NCI-H524 (cell line): ENCODE results near the gene SDF4.

Experiments used
- DNase-seq, 2 experiments: peaks; one replicate each; lab custom pipeline; 2025; lab: John Stamatoyannopoulos, UW

SDF4 gene

GRCh38 chr1:1179346-1179982 lies 52.3 kb downstream of the SDF4 start:
- DNase-seq = no peak

DNA sequence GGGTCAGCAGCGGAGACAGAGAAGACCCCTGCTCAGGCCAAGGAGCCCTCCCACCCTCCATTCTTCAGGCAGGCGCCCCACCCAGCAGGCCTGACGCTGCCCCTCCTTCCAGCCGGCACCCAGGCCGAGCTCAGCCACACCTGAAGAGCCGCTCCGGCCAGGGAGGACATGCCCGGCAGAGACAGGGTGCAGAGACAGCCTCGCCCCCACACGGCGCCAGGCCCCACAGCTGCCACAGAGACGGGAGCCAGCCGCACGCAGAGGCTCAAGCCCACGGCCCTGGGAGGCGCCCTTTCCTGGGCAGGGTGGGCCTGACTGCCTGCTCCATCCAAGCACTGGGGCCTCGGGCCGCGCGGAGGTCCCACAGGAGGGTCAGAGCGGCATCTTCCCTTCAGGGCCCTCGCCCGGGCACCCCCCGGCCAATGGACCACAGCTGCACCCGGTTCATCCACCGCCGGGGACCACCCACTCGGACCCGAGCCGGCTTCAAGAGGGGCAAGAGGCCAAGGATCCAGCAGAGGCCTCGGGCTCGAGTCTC lies 52.9 kb downstream of the SDF4 start:
- no peak for DNase-seq

DNA sequence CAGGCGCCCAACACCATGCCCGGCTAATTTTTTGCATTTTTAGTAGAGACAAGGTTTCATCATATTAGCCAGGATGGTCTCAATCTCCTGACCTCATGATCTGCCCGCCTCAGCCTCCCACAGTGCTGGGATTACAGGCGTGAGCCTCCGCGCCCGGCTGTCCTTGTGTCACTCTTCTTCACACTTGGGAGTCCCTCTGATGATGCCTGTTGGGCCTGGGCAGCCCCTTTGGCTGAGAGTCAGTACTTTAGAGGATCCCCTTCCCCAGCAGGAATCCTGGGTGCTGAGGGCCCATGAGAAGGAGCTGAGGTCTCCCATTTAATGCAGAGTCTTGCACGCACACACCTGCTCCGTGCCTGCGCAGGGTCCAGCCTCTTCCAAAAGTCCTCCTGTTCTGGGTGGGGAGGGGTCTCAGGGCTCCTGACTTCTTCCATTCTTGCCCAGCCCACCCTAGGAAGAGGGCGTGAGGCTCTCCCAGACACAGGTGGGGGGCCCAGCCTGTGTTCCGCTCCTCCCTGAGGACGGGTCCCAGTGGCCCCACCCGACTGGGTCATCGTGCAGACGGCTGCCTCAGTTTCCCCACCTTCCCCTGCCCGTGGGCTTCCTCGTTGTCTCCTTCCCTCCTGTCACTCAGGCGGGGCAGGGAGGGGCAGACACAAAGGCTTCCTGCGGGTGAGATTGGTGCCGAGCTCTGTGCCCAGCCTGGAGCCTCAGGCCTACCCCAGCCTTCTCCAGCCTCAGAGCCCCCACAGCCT lies 54.2 kb downstream of the SDF4 start:
- no peak for DNase-seq

- DNase-seq = no peak
These were observed 54.9 kb downstream of the SDF4 start for GRCh38 chr1:1176931-1177330.

DNA sequence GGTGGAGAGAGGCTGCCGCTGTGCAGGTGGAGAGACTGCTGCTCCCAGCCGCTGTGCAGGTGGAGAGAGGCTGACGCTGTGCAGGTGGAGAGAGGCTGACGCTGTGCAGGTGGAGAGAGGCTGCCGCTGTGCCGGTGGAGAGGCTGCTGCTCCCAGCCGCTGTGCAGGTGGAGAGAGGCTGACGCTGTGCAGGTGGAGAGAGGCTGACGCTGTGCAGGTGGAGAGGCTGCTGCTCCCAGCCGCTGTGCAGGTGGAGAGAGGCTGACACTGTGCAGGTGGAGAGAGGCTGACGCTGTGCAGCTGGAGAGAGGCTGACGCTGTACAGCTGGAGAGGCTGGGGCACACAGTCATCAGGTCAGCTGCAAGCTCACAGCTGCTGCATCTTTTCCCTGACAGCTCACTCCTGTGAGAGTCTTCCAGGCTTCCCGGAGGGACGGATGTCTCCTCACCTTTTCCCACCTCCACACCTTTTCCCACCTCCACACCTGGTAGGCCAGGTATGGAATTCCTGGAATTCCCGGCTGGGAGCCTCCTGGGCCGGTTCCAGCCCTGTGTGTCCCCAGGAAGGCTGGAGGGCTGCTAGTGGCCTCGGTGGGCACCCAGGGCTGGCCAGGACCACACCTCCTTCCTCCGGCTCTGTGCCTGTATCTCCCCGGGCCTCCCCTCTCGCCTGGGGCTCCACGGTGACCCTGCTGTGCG lies 55.6 kb downstream of the SDF4 start:
- peak in 1 of 2 experiments; percentile 22 for DNase-seq

DNA sequence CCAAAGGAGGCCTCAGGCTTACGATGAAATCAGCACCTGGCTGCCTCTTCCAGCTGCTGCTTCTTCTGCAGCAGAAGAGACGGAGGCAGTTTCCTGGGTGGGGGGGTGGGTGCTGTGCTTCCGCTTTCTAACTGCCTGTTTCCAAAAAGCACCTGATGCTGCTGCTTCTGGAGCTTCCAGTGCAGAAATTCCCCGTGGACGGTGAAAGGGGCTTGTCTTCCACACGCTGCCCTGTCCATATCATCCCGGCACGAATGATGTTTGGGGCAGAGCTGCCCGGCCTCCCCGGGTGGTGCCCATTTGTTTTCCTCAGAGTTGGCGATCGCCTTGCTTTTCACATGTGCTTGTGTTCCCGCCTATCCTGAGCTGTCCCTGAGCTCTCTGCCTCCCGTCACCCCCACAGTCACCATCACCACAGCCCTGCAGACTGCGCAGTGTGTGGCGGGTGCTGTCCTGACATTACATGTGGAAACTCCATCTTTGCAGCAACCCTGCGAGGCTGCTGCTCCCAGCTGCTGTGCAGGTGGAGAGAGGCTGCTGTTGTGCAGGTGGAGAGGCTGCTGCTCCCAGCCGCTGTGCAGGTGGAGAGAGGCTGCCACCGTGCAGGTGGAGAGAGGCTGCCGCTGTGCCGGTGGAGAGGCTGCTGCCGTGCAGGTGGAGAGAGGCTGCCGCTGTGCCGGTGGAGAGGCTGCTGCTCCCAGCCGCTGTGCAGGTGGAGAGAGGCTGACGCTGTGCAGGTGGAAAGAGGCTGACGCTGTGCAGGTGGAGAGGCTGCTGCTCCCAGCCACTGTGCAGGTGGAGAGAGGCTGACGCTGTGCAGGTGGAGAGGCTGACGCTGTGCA lies 56.4 kb downstream of the SDF4 start:
- no peak for DNase-seq

GRCh38 chr1:1173793-1174415 lies 57.9 kb downstream of the SDF4 start, which contains the start of gene TTLL10:
TTLL10 (plus strand) TSS chr1:1173880; CDS start chr1:1179216, 5,336 bp downstream.
- DNase-seq = no peak

- DNase-seq = no peak
These were observed 58.6 kb downstream of the SDF4 start for GRCh38 chr1:1173061-1173792.

DNA sequence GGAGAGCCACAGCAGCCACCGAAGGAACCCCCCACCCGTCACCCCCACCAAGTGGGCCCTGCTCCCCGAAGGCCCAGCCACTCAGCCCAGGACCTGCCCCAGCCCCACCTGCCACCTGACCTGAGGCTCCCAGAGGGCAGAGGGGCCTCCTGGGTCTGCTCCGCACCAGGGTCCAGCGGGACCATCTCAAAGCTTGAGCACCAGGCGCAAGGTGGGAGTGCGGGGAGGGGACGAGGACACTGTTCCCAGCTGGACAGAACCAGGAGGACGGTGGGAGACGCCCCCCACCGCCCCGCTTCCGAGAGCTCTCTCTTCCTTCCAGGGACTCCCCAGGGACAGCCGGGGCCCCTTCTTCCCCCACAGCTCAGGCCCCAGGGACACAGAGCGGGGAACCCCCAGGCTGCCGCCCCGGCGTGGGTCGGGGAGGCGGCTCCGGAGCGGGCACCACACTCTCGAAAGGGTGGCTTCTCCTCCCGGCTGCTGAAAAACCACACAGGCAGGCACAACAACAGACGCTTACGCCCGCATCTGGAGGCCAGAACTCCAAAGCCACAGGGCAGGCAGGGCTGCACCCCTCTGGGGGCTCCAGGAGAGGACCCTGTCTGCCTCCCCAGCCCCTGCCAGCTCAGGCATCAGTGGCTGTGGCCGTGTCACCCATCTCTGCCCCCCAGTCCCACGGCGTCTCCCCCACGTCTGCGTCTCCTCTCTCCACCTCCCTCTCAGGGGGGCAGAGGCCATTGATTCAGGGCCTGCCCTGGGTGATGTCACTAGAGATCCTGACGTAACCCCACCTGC lies 60.1 kb downstream of the SDF4 start:
- no peak for DNase-seq

DNA sequence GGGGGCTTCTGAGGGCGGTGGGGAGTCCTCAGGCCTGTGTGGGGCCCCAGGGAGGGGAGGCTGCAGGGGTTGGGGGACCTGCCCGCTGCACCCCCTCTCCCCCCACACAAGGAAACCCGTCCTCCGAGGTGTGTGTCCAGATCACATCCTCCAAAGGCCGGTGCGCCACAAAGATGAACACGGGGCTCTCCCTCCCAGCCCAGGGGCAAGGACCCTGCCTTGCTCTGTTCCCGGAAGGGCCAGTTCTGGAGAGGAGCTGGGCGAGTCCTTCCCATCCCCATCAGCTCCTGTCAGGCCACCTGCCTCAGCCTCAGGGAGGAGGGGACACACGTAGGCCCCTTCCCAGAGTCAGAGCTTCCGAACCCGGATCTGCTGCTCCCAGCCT lies 60.6 kb downstream of the SDF4 start:
- no peak for DNase-seq

DNA sequence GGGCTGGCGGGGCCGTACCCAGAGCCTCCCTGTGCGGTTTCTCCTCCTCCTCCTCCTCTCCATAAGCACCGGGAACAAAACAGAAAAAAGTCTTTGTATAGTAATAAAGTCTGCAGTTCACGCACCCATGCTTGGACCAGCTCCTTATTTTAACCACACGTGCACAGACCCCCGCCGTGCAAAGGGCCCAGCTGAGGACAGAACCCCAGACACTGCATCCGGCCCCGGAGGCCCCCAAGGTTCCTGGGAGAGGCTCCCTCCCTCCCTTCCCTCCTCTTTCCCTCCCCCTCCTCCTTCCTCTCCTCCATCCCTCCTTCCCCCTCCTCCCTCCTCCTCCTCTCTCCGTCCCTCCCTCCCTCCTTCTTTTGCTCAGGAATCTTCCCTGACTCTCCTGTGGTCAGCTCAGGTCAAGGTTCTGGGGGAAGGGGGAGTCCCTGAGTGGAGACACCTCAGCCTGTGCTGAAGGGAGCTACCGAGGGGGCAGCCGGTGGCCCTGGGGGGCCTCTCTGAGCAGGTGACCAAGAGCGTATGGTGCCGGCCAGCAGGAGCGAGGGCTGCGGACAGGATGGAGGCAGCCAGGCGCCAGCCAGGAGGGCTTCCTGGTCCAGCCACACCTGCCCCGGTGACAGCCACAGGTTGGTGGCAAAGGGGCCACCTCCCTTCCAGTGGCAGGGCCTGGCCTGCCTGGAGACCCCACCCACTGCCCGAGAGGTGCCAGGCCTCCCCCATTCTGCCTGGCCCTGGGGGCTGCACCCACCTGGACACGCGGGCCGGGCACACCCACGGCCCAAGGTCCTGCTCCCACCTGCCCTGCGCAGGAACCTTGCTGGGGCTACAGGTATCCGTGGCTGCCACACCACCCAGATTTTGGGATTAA lies 61.3 kb downstream of the SDF4 start:
- no peak for DNase-seq

DNA sequence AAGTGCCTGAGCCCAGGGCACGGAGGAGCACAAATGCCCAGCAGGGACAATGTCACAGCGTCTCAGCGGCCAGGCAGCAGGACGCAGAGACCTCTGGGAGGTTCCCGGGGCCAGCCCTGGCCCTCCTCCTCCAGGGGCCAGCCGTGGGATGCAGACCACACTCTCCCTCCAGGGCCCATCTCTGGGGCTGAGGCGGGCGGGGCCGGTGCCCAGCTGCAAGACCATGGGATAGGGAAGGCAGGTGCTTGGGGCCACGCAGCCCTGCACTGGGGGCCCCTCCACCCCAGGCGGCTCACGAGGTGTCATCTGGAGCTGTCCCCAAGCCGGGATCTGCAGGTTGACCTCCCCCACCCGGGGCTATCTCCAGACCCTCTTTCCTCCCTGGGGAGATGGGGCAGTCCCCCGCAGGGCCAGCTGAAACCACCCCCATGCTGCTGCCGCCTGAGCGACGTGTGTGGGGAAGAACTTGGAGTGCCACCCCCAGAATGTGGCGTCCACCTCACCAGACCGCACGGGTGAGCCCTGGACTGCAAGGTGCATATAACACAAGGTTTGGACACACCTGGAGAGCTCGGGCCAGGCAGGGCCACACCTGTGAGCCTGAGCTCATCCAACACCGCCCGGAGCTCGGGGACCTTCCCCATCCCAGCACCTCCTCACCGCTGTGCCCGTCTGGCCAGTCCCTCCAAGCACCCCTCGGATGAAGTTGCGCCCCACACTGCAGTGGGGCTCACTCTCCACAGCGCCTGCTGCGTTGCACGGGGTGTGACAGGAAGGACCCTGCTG lies 62.2 kb downstream of the SDF4 start:
- DNase-seq = no peak

DNA sequence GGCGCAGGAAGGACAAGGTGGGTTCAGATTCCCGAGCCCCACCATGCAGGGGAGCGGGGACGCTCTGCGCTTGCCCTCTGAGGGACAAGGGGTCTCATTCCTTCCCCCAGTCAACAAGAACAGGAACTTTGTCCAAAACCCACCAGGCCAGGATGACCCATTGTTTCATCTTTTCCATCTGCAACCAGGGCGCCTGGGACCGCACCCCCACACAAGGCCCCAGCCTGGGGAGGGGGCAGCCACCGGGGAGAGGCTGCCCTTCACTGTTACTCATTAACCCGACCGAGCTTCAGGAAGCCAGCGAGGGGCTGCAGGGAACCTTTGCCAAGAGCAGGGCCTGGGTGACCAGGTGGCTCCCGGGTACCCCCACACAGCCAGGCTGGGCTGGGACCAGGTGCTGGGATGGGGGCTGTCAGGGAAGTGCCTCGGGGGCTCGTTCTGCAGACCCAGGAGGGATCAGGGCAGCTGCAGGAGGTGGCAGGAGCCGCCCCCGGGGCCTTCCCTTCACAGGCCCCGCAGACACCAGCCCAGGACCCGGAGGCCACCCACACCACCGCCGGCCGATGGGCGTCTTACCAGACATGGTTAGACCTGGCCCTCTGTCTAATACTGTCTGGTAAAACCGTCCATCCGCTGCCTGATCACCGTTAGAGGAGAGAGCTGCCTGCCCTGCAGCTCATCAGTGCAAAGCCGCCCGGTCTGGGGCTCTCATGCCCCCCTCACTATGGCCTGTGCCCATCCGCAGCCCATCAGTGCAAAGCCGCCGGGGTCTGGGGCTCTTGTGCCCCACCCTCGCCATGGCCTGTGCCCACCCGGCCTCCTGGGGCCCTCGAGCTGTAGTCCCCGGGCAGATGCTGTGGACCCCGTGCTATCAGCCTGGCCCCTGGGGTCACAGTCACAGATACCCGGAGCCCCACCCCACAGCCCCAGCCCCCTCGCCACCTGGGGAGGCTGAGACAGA lies 63.1 kb downstream of the SDF4 start:
- DNase-seq = no peak

GRCh38 chr1:1167841-1168450 lies 63.9 kb downstream of the SDF4 start:
- no peak for DNase-seq

DNA sequence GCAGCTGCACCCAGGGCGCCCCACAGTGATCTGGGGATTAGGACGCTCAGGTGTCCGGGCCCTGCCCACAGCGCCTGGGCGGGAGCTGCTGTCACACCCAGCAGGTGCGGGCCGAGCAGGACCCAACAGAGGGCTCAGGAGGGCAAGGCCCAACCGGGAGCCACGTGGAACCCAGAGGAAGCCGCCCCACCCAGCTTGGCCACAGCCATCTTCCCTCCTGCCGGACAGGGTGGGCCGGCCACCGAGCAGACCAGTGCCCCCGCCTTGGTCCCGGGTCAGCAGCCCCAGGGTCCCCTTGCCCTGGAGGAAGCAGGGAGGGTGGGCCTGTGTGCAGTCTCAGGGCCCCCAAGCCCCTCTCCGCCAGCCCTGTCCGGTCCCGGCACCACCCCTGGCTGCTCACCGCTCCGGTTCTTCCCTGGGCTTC lies 64.4 kb downstream of the SDF4 start:
- DNase-seq = no peak
